Astrocyte of the cerebellum (primary cell): ENCODE data around the gene ADD1.
A peak's percentile ranks its signal among the peaks of the same experiment; 100 is the strongest.
"Not testable (repeated sequence)": the region's sequence is repeated elsewhere in the genome, so short reads cannot be mapped to it uniquely, and the experiment has no call there.

Experiments
- DNase-seq: peaks from one replicate; pipeline ENCODE4 v3.0.0-alpha.2; 2011; ENCODE audit warnings: low read depth
- H3K4me3 ChIP-seq: 2 replicates; pipeline ENCODE4 v1.5.1; 2011; ENCODE audit warnings: mild to moderate bottlenecking, low read depth, low read length, moderate library complexity
- CTCF ChIP-seq: IDR thresholded peaks from 2 replicates; pipeline ENCODE4 v1.5.1; 2012; ENCODE audit warnings: low read length, low read depth, moderate library complexity, mild to moderate bottlenecking; ENCODE audit errors: missing control alignments
- in situ Hi-C: cut with HindIII; loops from 2 replicates; pipeline ENCODE4 v1.10.0; 2017; ENCODE audit warnings: low sequenced_read_pairs

The ADD1 gene

DNA sequence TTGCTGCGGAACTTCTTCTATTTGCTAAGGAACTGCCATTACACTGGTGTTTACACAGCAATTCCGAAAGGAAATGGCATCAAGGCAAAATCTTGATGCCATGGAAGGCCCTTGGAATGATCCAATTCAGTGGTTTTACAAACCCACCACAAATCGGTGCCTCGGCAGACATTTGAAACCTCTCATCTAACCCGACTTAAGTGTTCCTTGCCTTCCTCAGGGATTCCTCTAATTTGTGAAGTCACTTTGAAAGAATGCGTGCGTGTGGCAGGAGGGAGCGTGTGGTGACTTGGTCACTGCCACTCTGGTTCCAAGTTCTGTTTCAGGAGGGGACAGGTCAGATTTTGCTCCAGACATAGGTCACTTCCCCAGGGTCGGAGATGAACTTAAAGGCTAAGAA, 114.8 kb downstream of the ADD1 start:
- DNase-seq, result peak; percentile 39
- TF ChIP-seq CTCF, result no peak
- no peak overlapping the region for H3K4me3 ChIP-seq
- in situ Hi-C loops, result loop anchor here (25.0 kb wide), 1 partner anchor 104 kb away; the partner anchor contains the start of genes HTT and HTT-AS

DNA sequence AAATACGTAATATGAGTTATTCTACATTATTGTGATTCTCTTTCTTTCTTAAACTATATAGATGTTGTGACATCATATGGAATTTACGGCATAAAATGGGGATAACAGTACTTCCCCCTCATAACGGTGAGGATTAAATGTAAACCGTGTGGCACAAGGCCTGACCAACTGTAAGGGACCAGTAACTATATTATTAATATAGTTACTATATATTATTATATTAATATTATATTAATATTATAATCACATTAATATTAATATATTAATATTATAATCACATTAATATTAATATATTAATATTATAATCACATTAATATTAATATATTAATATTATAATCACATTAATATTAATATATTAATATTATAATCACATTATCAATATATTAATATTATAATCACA, 116.8 kb downstream of the ADD1 start:
- H3K4me3 ChIP-seq, result not testable (repeated sequence)
- in situ Hi-C loops, result loop anchor here (25.0 kb wide), 1 partner anchor 102 kb away; the partner anchor contains the start of genes HTT and HTT-AS

GRCh38 chr4:2961421-2961810, 117.8 kb downstream of the ADD1 start:
- H3K4me3 ChIP-seq, result peak overlapping the region; percentile 78
- in situ Hi-C loops, result loop anchor here (25.0 kb wide), 1 partner anchor 101 kb away; the partner anchor contains the start of genes HTT and HTT-AS
- no peak for TF ChIP-seq CTCF
- DNase-seq, result no peak

More for the DNA sequence above, 116.8 kb downstream of the ADD1 start:
- not testable (repeated sequence) for DNase-seq

DNA sequence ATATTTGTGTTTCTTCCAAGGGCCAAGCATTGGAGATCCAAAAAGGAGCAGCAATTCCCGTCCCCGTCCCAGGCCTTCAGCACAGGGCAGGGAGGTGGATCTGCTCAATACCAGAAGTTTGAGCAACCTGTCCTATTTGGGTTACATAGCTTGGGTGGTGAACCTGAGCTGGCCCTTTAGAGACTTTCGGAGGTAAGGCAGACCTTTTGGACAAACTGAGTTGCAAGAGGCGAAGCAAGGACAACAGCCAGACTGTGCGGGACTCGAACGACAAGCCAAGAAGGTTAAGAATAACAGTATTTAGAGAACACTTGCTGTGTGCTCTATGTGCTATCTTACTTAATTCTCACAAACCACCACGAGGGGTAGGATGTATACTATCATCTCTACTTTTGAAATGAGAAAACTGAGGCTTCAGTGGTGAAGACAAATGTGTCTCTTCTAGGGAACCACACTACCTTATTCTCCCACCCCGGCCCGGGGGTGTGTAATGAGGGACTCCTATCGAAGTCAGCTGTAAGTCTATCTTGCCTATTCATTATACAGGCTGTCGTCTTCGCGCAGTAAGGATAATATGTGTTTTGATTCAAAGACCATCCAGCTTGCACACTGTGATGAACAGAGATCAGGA, 118.3 kb downstream of the ADD1 start:
- H3K4me3 ChIP-seq, result peak overlapping the region; percentile 78
- no peak for DNase-seq
- in situ Hi-C loops, result loop anchor here (25.0 kb wide), 1 partner anchor 100 kb away; the partner anchor contains the start of genes HTT and HTT-AS
- TF ChIP-seq CTCF, result no peak

- no peak for TF ChIP-seq CTCF
- H3K4me3 ChIP-seq, result peak overlapping the region; percentile 78
- DNase-seq, result no peak
- in situ Hi-C loops, result loop anchor here (25.0 kb wide), 1 partner anchor 100 kb away; the partner anchor contains the start of genes HTT and HTT-AS
These were observed 119.0 kb downstream of the ADD1 start for GRCh38 chr4:2962614-2963174.

- peak within 1 kb of the TSS; percentile 78 for H3K4me3 ChIP-seq
- TF ChIP-seq CTCF, result peak; percentile 34
- in situ Hi-C loops, result loop anchor here (25.0 kb wide), 1 partner anchor 99 kb away; the partner anchor contains the start of genes HTT and HTT-AS
- peak; percentile 94 for DNase-seq
These were observed 119.7 kb downstream of the ADD1 start, which contains the start of the genes GRK4 and NOP14 for GRCh38 chr4:2963175-2963965. Gene GRK4, plus strand, starts transcription at chr4:2963571. Its CDS starts 500 bp downstream, at chr4:2964071. Gene NOP14, minus strand, starts transcription at chr4:2963406. Its CDS starts 87 bp downstream, at chr4:2963319.
